ENCODE measurements around the gene ADORA1.

- TF ChIP-seq, protein P1, sequence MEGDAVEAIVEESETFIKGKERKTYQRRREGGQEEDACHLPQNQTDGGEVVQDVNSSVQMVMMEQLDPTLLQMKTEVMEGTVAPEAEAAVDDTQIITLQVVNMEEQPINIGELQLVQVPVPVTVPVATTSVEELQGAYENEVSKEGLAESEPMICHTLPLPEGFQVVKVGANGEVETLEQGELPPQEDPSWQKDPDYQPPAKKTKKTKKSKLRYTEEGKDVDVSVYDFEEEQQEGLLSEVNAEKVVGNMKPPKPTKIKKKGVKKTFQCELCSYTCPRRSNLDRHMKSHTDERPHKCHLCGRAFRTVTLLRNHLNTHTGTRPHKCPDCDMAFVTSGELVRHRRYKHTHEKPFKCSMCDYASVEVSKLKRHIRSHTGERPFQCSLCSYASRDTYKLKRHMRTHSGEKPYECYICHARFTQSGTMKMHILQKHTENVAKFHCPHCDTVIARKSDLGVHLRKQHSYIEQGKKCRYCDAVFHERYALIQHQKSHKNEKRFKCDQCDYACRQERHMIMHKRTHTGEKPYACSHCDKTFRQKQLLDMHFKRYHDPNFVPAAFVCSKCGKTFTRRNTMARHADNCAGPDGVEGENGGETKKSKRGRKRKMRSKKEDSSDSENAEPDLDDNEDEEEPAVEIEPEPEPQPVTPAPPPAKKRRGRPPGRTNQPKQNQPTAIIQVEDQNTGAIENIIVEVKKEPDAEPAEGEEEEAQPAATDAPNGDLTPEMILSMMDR (conservative IDR thresholded peaks at IDR 0.05): no peak
- TF ChIP-seq ZFX (IDR thresholded peaks at IDR 0.05): no peak
Observed at GRCh38 chr1:203156280-203156679, 28.8 kb downstream of the ADORA1 start.
